Thyroid gland (tissue), 4 donors: ENCODE data around the gene NUP93.

Experiments used
- POLR2A ChIP-seq, 2 donors: fragments of 450-650 bp; IDR thresholded peaks; one replicate each; pipeline ENCODE4 v1.6.1; 2017; ENCODE audit warnings: antibody characterized with exemption in 2 of 2, mild to moderate bottlenecking in 2 of 2, moderate library complexity in 1 of 2
- TF ChIP-seq, protein P1 (sequence below), 6 experiments: fragments of 200-600 bp in 3 of 6; fragments of 450-650 bp in 3 of 6; sonication (generic) in 3 of 6; IDR thresholded peaks; one replicate each; pipeline ENCODE4 v1.5.1; 2016 to 2019; ENCODE audit warnings: antibody characterized with exemption in 6 of 6, mild to moderate bottlenecking in 2 of 6, inconsistent platforms in 1 of 6, moderate library complexity in 1 of 6

DNA sequence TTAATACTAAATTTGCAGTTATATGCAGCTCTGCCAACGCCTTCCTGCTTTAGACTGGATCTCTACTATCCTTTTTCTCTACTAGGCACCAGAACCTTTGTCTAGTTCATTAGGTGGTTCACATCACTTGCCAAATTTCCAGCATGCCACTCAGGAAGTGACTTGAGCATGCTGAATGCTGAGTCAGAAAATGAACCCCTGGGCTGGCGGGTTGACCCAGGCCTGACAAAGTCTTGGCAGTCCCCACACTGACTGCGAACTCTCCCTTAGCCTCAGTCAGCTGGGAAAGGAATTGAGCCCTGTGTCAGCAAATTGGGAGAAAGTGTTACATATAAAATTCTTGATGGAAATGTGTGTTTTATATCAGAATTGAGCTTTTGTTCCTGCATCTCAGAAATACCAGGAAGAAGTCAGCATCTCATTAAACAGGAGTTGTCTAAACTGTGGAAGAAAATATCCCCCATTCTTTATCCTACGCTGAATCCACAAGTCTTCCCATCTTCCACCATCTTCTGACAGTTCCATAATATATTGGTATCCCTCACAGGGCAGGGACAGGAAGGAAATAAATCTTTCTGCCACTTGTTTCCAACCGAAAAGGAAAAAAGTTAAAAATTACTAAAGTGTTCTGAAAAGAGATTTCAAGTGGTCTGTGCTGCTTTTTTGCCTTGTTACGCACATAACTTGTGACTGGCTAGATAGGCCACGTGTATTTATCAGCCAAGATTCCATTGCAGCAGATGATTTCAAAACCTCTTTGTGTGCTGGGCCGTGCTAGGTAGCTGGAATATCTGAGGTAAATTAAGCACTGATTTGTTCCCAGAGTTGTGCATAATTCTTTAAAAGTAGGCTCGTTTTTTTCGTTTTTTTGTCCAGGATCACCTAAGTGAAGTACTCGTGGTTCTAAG lies 118.4 kb downstream of the NUP93 start:
- TF ChIP-seq, protein P1, sequence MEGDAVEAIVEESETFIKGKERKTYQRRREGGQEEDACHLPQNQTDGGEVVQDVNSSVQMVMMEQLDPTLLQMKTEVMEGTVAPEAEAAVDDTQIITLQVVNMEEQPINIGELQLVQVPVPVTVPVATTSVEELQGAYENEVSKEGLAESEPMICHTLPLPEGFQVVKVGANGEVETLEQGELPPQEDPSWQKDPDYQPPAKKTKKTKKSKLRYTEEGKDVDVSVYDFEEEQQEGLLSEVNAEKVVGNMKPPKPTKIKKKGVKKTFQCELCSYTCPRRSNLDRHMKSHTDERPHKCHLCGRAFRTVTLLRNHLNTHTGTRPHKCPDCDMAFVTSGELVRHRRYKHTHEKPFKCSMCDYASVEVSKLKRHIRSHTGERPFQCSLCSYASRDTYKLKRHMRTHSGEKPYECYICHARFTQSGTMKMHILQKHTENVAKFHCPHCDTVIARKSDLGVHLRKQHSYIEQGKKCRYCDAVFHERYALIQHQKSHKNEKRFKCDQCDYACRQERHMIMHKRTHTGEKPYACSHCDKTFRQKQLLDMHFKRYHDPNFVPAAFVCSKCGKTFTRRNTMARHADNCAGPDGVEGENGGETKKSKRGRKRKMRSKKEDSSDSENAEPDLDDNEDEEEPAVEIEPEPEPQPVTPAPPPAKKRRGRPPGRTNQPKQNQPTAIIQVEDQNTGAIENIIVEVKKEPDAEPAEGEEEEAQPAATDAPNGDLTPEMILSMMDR (IDR thresholded peaks at IDR 0.05): no peak
- TF ChIP-seq POLR2A (IDR thresholded peaks at IDR 0.05): peak in 1 of 2 donors; percentile 71
